GM13976 (cell line): ENCODE measurements around the gene ERP27.

Experiments
- DNase-seq: peaks from one replicate; pipeline ENCODE4 v3.0.0; 2012; ENCODE audit warnings: low spot score
- in situ Hi-C: fragments of 300-500 bp; cut with MboI; formaldehyde crosslinking; loops from one replicate; pipeline ENCODE4 v1.12.0; 2022; ENCODE audit warnings: low sequenced_read_pairs, mixed read lengths, inconsistent platforms; ENCODE audit not compliant: unreplicated experiment
- TF ChIP-seq, protein P1 (sequence below): IDR thresholded peaks from 2 replicates; pipeline ENCODE4 v1.5.1; 2012; ENCODE audit warnings: borderline replicate concordance, mild to moderate bottlenecking; ENCODE audit not compliant: insufficient read depth; ENCODE audit errors: extremely low read depth, missing control alignments, control extremely low read depth

ERP27 gene

DNA sequence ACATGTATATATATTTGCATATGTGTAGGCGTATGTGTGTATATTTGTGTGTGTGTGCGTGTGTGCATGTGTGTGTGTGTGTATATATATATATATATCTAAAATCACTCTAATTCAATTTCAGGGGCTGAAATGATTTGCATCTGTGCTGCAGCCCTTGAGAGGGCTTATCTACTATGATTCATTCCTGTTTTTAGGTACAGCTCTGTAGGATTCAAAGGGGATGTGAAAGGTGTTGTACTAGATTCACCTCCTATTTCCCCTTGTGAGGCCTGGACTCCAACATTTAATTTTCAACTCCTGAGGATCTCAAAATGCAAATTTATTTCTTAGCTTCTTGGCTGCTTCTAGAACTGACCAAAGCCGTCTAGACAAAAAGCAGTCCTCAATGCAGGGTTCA, 11.1 kb downstream of the ERP27 start:
- TF ChIP-seq, protein P1, sequence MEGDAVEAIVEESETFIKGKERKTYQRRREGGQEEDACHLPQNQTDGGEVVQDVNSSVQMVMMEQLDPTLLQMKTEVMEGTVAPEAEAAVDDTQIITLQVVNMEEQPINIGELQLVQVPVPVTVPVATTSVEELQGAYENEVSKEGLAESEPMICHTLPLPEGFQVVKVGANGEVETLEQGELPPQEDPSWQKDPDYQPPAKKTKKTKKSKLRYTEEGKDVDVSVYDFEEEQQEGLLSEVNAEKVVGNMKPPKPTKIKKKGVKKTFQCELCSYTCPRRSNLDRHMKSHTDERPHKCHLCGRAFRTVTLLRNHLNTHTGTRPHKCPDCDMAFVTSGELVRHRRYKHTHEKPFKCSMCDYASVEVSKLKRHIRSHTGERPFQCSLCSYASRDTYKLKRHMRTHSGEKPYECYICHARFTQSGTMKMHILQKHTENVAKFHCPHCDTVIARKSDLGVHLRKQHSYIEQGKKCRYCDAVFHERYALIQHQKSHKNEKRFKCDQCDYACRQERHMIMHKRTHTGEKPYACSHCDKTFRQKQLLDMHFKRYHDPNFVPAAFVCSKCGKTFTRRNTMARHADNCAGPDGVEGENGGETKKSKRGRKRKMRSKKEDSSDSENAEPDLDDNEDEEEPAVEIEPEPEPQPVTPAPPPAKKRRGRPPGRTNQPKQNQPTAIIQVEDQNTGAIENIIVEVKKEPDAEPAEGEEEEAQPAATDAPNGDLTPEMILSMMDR = no peak
- in situ Hi-C loops = no loop called here
- DNase-seq = no peak

DNA sequence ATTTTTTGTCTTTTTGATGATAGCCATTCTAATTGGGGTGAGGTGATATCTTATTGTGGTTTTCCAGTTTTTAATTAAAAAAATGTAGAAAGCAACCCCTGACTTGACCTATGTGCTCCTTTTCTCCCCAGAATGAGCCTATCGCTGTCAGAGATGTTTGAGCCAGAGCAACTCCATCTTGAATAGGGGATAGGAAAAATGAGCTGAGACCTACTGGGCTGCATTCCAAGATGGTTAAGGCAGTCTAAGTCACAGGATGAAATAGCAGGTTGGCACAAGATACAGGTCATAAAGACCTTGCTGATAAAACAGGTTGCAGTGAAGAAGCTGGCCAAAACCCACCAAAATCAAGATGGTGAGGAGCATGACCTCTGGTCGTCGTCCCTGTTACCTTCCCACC, 13.8 kb downstream of the ERP27 start:
- DNase-seq = no peak
- TF ChIP-seq, protein P1 = no peak
- in situ Hi-C loops = no loop called here

DNA sequence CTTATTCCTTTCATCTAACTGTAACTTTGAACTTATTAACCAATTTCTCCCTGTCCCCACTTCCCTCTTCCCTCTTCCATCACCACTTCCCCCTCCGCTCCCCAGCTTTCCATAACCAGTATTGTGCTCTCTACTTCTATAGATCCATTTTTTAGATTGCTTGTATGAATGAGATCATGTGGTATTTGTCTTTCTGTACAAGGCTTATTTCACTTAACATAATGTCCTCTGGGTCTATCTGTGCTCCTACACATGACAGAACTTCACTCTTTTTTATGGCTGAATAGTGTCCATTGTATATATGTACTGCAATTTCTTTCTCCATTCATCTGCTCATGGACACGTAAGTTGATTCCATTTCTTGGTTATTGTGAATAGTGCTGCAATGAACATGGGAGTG, 14.4 kb downstream of the ERP27 start:
- TF ChIP-seq, protein P1 = no peak
- in situ Hi-C loops = no loop called here
- no peak for DNase-seq

DNA sequence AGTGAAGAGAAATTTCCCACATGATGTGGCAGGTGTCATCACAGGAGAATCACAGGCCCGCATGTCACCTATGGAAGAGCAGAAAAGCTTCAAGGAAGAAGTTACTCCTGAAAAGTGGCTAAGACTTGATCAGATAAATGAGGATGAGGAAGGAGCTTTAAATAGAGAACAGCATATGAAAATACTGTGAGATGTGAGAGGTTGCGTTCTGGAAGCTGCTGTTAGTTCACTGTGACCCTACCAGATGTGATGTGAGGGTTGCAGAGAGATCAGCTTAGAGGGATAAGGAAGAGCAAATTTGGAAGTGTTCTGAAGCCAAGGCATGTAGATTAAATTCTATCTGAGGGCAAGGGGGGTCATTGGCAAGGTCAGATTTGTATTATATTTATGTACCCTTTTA, 17.1 kb downstream of the ERP27 start:
- TF ChIP-seq, protein P1 = no peak
- in situ Hi-C loops = no loop called here
- DNase-seq = no peak

DNA sequence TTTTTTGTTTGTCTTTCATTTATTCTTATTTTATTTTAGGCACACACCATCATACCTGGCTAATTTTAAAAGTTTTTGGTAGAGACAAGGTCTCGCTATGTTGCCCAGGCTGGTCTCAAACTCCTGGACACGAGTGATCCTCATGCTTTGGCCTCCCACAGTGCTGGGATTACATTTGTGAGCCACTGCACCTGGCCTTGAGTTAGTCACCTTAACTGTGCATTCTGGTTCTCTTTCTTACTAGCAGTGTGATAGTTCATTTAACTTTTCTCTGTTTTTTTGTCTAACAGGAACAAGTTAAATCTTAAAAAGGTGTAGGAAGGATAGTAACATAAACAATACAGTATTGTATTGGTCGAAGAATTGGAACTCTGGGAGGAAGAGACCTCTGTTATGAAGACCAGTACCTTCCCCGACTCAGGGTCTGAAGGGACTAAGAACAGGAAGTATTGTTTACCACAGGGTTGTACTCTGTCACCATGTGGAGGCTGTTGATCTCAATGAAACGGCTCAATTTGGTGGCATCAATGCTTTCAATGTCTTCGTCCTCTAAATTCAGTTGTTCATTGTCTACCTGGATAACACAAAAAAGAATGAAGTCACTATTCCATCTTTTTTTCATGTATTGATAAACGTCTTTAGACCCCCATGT, 17.7 kb downstream of the ERP27 start:
- TF ChIP-seq, protein P1 = no peak
- in situ Hi-C loops = no loop called here
- no peak for DNase-seq

DNA sequence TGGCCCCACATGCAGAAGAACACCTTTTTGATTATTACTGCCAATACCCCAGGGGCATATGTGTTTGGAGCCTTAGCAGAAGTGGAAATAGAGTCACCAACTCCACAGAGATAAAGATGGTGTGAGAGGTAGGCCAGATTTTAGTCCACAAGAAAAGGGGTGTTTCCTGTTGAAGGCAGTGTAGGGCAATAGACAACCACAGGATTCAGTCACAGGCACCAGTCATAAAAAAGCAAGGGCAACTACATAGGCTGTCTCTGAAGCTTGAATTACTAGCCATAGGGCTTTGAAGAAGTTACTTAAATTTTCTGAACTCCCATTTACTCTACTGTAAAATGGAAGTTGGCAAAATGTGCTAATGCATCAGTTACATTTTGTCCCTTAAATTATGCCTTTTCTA, 18.9 kb downstream of the ERP27 start:
- in situ Hi-C loops = no loop called here
- no peak for DNase-seq
- TF ChIP-seq, protein P1 = no peak

DNA sequence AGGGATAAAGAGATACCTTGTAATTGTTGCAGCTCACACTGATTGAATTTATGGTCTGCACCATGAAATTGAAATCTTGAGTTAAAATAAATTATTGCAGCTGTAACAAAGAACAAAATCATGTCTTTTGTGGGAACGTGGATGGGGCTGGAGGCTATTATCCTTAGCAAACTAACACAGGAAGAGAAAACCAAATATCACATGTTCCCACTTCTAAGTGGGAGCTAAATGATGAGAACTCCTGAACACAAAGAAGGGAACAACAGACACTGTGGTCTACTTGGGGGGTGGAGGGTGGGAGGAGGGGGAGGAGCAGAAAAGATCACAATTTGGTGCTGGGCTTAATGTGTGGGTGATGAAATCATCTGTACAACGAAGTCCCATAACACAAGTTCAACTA, 22.6 kb downstream of the ERP27 start:
- TF ChIP-seq, protein P1 = no peak

More for the DNA sequence above, 22.6 kb downstream of the ERP27 start:
- DNase-seq = no peak
- in situ Hi-C loops = no loop called here
